H1 (cell line): ENCODE results near the gene PPP4R1. TPM values are rescaled to one million over a fixed set of nuclear protein-coding genes. Genes with fewer than 3 reads are reported as not detected.

Source experiments
- CTCF ChIA-PET: fragments of 300-600 bp; sonication (Branson Sonifier 250); formaldehyde crosslinking; loops from one replicate; lab custom pipeline; 2021; ENCODE audit not compliant: partially characterized antibody; lab: Charles Lee
- POLR2A ChIA-PET: fragments of 300-600 bp; sonication (Branson Sonifier 250); formaldehyde crosslinking; loops from one replicate; lab custom pipeline; 2021; ENCODE audit warnings: inconsistent platforms; ENCODE audit not compliant: partially characterized antibody; lab: Charles Lee
- DNase-seq, 2 experiments: peaks; one replicate each; pipeline versions ENCODE4 v3.0.0 to v3.0.0-alpha.2; 2010 to 2022; ENCODE audit warnings: low spot score in 2 of 2, low read depth in 1 of 2, mixed read lengths in 1 of 2
- FAIRE-seq: peaks from 2 replicates; lab custom pipeline; 2011; peaks lifted over from hg19 to GRCh38; lab: Jason Lieb, UNC
- H2AFZ ChIP-seq: 2 replicates; pipeline ENCODE4 v1.8.1; 2012; ENCODE audit warnings: low read length, inconsistent platforms
- H2AK5ac ChIP-seq: 2 replicates; pipeline ENCODE4 v1.6.1; 2013; ENCODE audit warnings: low read depth, low read length
- H2BK120ac ChIP-seq: replicated peaks from 2 replicates; pipeline ENCODE3; 2013; ENCODE audit warnings: low read depth, low read length, inconsistent platforms
- H2BK12ac ChIP-seq: 2 replicates; pipeline ENCODE4 v1.6.1; 2013; ENCODE audit warnings: low read depth, low read length
- H2BK15ac ChIP-seq: 2 replicates; pipeline ENCODE4 v1.6.1; 2013; ENCODE audit warnings: low read length
- H2BK20ac ChIP-seq: 2 replicates; pipeline ENCODE4 v1.6.1; 2013; ENCODE audit warnings: low read length
- H2BK5ac ChIP-seq: 2 replicates; pipeline ENCODE4 v1.6.1; 2013; ENCODE audit warnings: low read depth, low read length
- H3K14ac ChIP-seq: 2 replicates; pipeline ENCODE4 v1.6.1; 2013; ENCODE audit warnings: inconsistent platforms; ENCODE audit not compliant: insufficient read length
- H3K18ac ChIP-seq: 2 replicates; pipeline ENCODE4 v1.6.1; 2013; ENCODE audit warnings: low read length; ENCODE audit errors: extremely low read depth
- H3K23ac ChIP-seq: 2 replicates; pipeline ENCODE4 v1.6.1; 2013; ENCODE audit warnings: inconsistent platforms; ENCODE audit not compliant: insufficient read length
- H3K23me2 ChIP-seq: 2 replicates; pipeline ENCODE4 v1.6.1; 2013; ENCODE audit warnings: low read depth, low read length
- H3K27ac ChIP-seq: 2 replicates; pipeline ENCODE4 v1.6.1; 2011; ENCODE audit warnings: low read depth, low read length, inconsistent platforms
- H3K27me3 ChIP-seq, 4 experiments: replicated peaks in 1 of 4; 1 replicate in 1 of 4; 2 replicates in 3 of 4; pipeline versions ENCODE4 v1.6.1 to v1.8.1; 2011 to 2013; ENCODE audit warnings: low read length in 3 of 4, mild to moderate bottlenecking in 3 of 4, inconsistent platforms in 2 of 4, mixed read lengths in 2 of 4, moderate library complexity in 1 of 4; ENCODE audit not compliant: control insufficient read depth in 3 of 4, insufficient read depth in 3 of 4; ENCODE audit errors: extremely low read depth in 1 of 4
- H3K36me3 ChIP-seq, 4 experiments: 2 replicates each; pipeline versions ENCODE4 v1.6.1 to v1.8.1; 2011 to 2013; ENCODE audit warnings: mild to moderate bottlenecking in 4 of 4, low read length in 3 of 4, moderate library complexity in 2 of 4, control low read depth in 1 of 4, inconsistent platforms in 1 of 4; ENCODE audit not compliant: insufficient read depth in 4 of 4, control insufficient read depth in 2 of 4
- H3K4ac ChIP-seq: replicated peaks from 2 replicates; pipeline ENCODE3; 2013; ENCODE audit warnings: low read length, low read depth, mixed read lengths, inconsistent platforms; ENCODE audit not compliant: insufficient read length
- H3K4me1 ChIP-seq, 4 experiments: replicated peaks in 1 of 4; 1 replicate in 1 of 4; 2 replicates in 3 of 4; pipeline versions ENCODE4 v1.6.1 to v1.8.1; 2011 to 2013; ENCODE audit warnings: low read length in 3 of 4, inconsistent platforms in 2 of 4, mixed read lengths in 1 of 4; ENCODE audit not compliant: insufficient read depth in 4 of 4, control insufficient read depth in 3 of 4
- H3K4me2 ChIP-seq, 2 experiments: 2 replicates each; pipeline versions ENCODE4 v1.6.1 to v1.8.1; 2011 to 2013; ENCODE audit warnings: low read depth in 2 of 2, low read length in 2 of 2, control low read depth in 1 of 2, inconsistent platforms in 1 of 2, mild to moderate bottlenecking in 1 of 2; ENCODE audit not compliant: insufficient read depth in 1 of 2
- H3K4me3 ChIP-seq, 4 experiments: fragments of 200-600, 300-600 bp in 1 of 4; sonication (generic), shearing (Covaris generic), sonication (Bioruptor Twin) in 1 of 4; 2 replicates each; pipeline versions ENCODE4 v1.5.1 to v1.8.1; 2011 to 2016; ENCODE audit warnings: low read length in 4 of 4, low read depth in 3 of 4, control low read depth in 2 of 4, inconsistent platforms in 2 of 4, mild to moderate bottlenecking in 2 of 4, mixed read lengths in 1 of 4, moderate library complexity in 1 of 4; ENCODE audit not compliant: insufficient read depth in 2 of 4; ENCODE audit errors: extremely low read depth in 1 of 4
- H3K56ac ChIP-seq: replicated peaks from 2 replicates; pipeline ENCODE3; 2013; ENCODE audit warnings: low read depth, mild to moderate bottlenecking, mixed read lengths, low read length, inconsistent platforms; ENCODE audit not compliant: insufficient read length
- H3K79me1 ChIP-seq: 2 replicates; pipeline ENCODE4 v1.6.1; 2013; ENCODE audit warnings: low read depth, low read length, control low read depth
- H3K79me2 ChIP-seq, 2 experiments: 2 replicates each; pipeline versions ENCODE4 v1.6.1 to v1.8.1; 2012 to 2013; ENCODE audit warnings: low read length in 2 of 2, mild to moderate bottlenecking in 2 of 2, inconsistent platforms in 1 of 2; ENCODE audit not compliant: insufficient read depth in 2 of 2, control insufficient read depth in 1 of 2
- H3K9ac ChIP-seq, 4 experiments: replicated peaks in 1 of 4; 1 replicate in 1 of 4; 2 replicates in 3 of 4; pipeline versions ENCODE4 v1.6.1 to v1.8.1; 2011 to 2013; ENCODE audit warnings: low read depth in 3 of 4, low read length in 3 of 4, control low read depth in 2 of 4, mild to moderate bottlenecking in 2 of 4, moderate library complexity in 2 of 4, inconsistent platforms in 1 of 4; ENCODE audit errors: extremely low read depth in 1 of 4
- H3K9me3 ChIP-seq, 2 experiments: 2 replicates each; pipeline versions ENCODE4 v1.6.1 to v1.8.1; 2012 to 2013; ENCODE audit warnings: mild to moderate bottlenecking in 2 of 2, moderate library complexity in 2 of 2, control low read depth in 1 of 2, inconsistent platforms in 1 of 2, low read depth in 1 of 2, low read length in 1 of 2, mixed read lengths in 1 of 2; ENCODE audit not compliant: insufficient read depth in 2 of 2
- H4K20me1 ChIP-seq, 2 experiments: replicated peaks in 1 of 2; 2 replicates each; pipeline versions ENCODE3 to v1.8.1; 2011 to 2013; ENCODE audit warnings: inconsistent platforms in 2 of 2, low read length in 2 of 2, mild to moderate bottlenecking in 1 of 2; ENCODE audit not compliant: insufficient read depth in 2 of 2, control insufficient read depth in 1 of 2
- H4K5ac ChIP-seq: 2 replicates; pipeline ENCODE4 v1.6.1; 2013; ENCODE audit warnings: low read length, low read depth, mixed read lengths, inconsistent platforms; ENCODE audit not compliant: insufficient read length
- H4K8ac ChIP-seq: 2 replicates; pipeline ENCODE4 v1.8.0; 2013; ENCODE audit warnings: mild to moderate bottlenecking, moderate library complexity, low read length, inconsistent platforms; ENCODE audit not compliant: insufficient read depth; ENCODE audit errors: extremely low read depth
- H4K91ac ChIP-seq: replicated peaks from 2 replicates; pipeline ENCODE3; 2013; ENCODE audit warnings: low read length, mixed read lengths, inconsistent platforms; ENCODE audit not compliant: insufficient read length
- BACH1 ChIP-seq: IDR thresholded peaks from 2 replicates; pipeline ENCODE4 v1.6.1; 2012; ENCODE audit warnings: low read length, improper control_type of control experiment
- EGR1 ChIP-seq: IDR thresholded peaks from 2 replicates; pipeline ENCODE4 v1.6.1; 2011; ENCODE audit warnings: low read depth, low read length, borderline replicate concordance
- TCF12 ChIP-seq: IDR thresholded peaks from 2 replicates; pipeline ENCODE4 v1.6.1; 2011; ENCODE audit warnings: low read depth, mild to moderate bottlenecking, low read length
- WGBS, 2 experiments: shearing (Covaris generic) in 1 of 2; methylation state at CpG; one replicate each; pipeline versions ENCODE4 v1.1.6 to v1.1.7; 2013 to 2015; ENCODE audit warnings: low lambda C conversion rate in 2 of 2, mixed read lengths in 2 of 2, inconsistent platforms in 1 of 2, low coverage in 1 of 2, missing lambda C conversion rate in 1 of 2; ENCODE audit not compliant: insufficient replicate concordance in 2 of 2, insufficient coverage in 1 of 2, insufficient read length in 1 of 2; ENCODE audit errors: extremely low coverage in 1 of 2, missing lambda C conversion rate in 1 of 2; 5-methylcytosine and 5-hydroxymethylcytosine counted together
- long read RNA-seq, 2 experiments: library from RNA in 1 of 2; library from capped mRNA in 1 of 2; stranded (forward); transcript quantifications; one replicate each; pipeline ENCODE4 v2.0.0, GENCODE V29; 2021; ENCODE audit warnings: inconsistent platforms in 1 of 2
- polyA minus RNA-seq, 3 experiments: library from RNA; depleted of rRNA, polyadenylated mRNA; stranded (reverse); fragments of >200 nt; gene quantifications; 1 replicate in 2 of 3; 2 replicates in 1 of 3; pipeline ENCODE4 v1.2.3, GENCODE V29; 2011
- polyA plus RNA-seq, 7 experiments: library from polyadenylated mRNA; depleted of rRNA in 3 of 7; stranded (reverse) in 5 of 7; unstranded in 2 of 7; fragments of >200 nt in 5 of 7; fragments of 200-250 nt in 2 of 7; gene quantifications; 1 replicate in 5 of 7; 2 replicates in 1 of 7; 4 replicates in 1 of 7; pipeline versions ENCODE4 v1.2.1 to v1.2.3, GENCODE V29; 2011 to 2013; ENCODE audit warnings: missing spikeins in 2 of 7, mixed read lengths in 2 of 7
- total RNA-seq: library from RNA; stranded (reverse); fragmentation: NEBNext Ultra II Directional; extraction: Animal tissue kit (Norgen Biotek cat#: 25700); gene quantifications from 2 replicates; pipeline ENCODE4 v1.2.1, GENCODE V29; 2021

PPP4R1 gene, protein sequence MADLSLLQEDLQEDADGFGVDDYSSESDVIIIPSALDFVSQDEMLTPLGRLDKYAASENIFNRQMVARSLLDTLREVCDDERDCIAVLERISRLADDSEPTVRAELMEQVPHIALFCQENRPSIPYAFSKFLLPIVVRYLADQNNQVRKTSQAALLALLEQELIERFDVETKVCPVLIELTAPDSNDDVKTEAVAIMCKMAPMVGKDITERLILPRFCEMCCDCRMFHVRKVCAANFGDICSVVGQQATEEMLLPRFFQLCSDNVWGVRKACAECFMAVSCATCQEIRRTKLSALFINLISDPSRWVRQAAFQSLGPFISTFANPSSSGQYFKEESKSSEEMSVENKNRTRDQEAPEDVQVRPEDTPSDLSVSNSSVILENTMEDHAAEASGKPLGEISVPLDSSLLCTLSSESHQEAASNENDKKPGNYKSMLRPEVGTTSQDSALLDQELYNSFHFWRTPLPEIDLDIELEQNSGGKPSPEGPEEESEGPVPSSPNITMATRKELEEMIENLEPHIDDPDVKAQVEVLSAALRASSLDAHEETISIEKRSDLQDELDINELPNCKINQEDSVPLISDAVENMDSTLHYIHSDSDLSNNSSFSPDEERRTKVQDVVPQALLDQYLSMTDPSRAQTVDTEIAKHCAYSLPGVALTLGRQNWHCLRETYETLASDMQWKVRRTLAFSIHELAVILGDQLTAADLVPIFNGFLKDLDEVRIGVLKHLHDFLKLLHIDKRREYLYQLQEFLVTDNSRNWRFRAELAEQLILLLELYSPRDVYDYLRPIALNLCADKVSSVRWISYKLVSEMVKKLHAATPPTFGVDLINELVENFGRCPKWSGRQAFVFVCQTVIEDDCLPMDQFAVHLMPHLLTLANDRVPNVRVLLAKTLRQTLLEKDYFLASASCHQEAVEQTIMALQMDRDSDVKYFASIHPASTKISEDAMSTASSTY
- total RNA-seq (96.1 and 108 TPM in 2 replicates), polyA plus RNA-seq (2011; rRNA removed) (59.6 and 67.4 TPM in 2 replicates), polyA minus RNA-seq (2011; rRNA and poly(A)+ RNA removed) (186 and 237 TPM in 2 replicates)
- polyA plus RNA-seq (2011; cell fraction: cytosol; rRNA removed), result 76.0 TPM
- polyA plus RNA-seq (2011; cell fraction: nucleus; rRNA removed), result 152 TPM
- polyA plus RNA-seq (2012, experiment 1 of 2), result 54.4 to 75.8 TPM (median 62.2 TPM) in 4 replicates
- polyA plus RNA-seq (2012, experiment 2 of 2), result 9.7 TPM
- polyA plus RNA-seq (2013, experiment 1 of 2), result 66.9 TPM
- polyA plus RNA-seq (2013, experiment 2 of 2), result 63.2 TPM
- 55.3 TPM for polyA minus RNA-seq (2011; cell fraction: cytosol; rRNA and poly(A)+ RNA removed)
- polyA minus RNA-seq (2011; cell fraction: nucleus; rRNA and poly(A)+ RNA removed), result 133 TPM
- long read RNA-seq, experiment 1, partial matches to known transcripts, result 32 of 59 reads
- long read RNA-seq, experiment 1, other reads (novel, unspliced or antisense), result 23 of 59 reads
- long read RNA-seq, experiment 2, partial matches to known transcripts, result 1 of 6 reads
- long read RNA-seq, experiment 2, other reads (novel, unspliced or antisense), result 4 of 6 reads

DNA sequence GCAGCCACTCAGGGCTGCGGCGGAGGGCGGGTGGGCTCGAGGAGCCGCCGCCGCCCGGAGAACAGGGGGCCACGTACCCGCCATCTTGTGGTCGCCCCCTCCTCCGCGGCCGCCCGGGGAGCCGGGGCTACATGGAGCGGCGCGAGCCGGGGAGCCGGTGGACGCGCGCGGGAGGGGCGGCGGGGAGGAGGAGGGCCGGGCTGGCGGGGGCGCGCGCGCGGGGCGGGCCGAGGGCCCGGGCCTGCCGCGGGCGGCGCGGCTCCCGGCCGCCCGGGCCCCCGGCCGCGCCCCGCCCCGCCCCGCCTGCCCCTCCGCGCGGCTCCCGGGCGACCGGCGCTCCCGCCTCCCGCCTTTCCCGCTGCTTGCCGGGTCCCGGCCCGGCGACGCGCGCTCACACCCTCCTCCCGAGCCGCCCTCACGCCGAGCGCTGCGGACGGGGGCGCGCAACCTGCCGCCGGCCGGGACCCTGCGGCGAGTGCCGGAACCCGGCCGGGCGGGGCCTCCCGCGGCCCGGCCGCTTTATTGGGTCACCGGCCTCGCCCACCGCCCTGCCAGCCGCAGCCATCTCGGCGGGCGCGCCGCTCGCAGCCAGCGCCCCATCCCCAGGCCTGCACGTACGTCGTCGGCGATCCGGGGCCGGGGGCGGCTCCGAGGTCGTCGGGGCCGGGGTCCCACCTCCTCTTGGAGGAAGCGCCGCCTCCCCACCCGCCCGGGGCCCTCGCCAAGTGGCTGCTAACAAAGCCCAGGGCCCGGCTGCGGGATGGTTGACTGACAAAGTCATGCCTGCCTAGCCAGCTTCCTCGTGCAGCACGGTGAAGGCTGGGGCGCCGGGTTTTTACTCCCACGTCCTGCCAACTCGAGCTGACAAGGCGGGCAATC lies at the start of gene PPP4R1:
TSS of gene PPP4R1 (minus strand) at position 159 of the 879 bp plus-strand sequence. CDS start at position 84, 75 bp downstream.
- WGBS, 2 experiments, result 1% methylated on average over 28 of the region's 127 CpGs; no CpG with 5 or more reads in 1 of the 2 experiments
- H3K27ac ChIP-seq, result peak within 1 kb of the TSS; percentile 73
- peak within 1 kb of the TSS; percentile 68 to 92 (median 82) for H3K4me3 ChIP-seq
- H3K23ac ChIP-seq, result no peak within 1 kb of the TSS
- peak within 1 kb of the TSS; percentile 56 for H3K56ac ChIP-seq
- FAIRE-seq, result no peak
- no peak within 1 kb of the TSS for H3K4ac ChIP-seq
- H2BK120ac ChIP-seq, result peak within 1 kb of the TSS; percentile 2
- no peaks in the 10 kb centered on the region; the same call in 1 of the 2 replicates for H3K23me2 ChIP-seq
- peak within 1 kb of the TSS; percentile 20; the same call in 1 of the 2 replicates for H2AK5ac ChIP-seq
- peaks cover 10 to 40% of the 10 kb centered on the region in 2 experiments for H3K79me2 ChIP-seq
- H3K4me1 ChIP-seq, result peaks cover 4 to 13% (median 5%) of the 10 kb centered on the region in 4 experiments; a peak in 6 of 7 replicates
- no peak within 1 kb of the TSS for H2BK20ac ChIP-seq
- no peak within 1 kb of the TSS for H3K14ac ChIP-seq
- ChIA-PET POLR2A (interaction anchor here (0.8 to 1.7 kb wide), 7 partner anchors 13 to 300 kb away, joined by 3 to 7 read pairs (median 3); no protein-coding TSS in a partner anchor), CTCF (interaction anchor here (0.6 to 1.5 kb wide), 5 partner anchors 11 to 55 kb away, joined by 3 to 8 read pairs (median 3); no protein-coding TSS in a partner anchor)
- peak within 1 kb of the TSS; percentile 91 for H4K8ac ChIP-seq
- H3K9me3 ChIP-seq, result no peaks in the 10 kb centered on the region
- H3K79me1 ChIP-seq, result no peaks in the 10 kb centered on the region; the same call in 1 of the 2 replicates
- H3K27me3 ChIP-seq, result no peaks in the 10 kb centered on the region
- peak within 1 kb of the TSS; percentile 12 for H4K91ac ChIP-seq
- H2BK5ac ChIP-seq, result peak within 1 kb of the TSS; percentile 79; the same call in 1 of the 2 replicates
- H3K9ac ChIP-seq, result peak within 1 kb of the TSS; percentile 72 to 88 (median 77)
- peak within 1 kb of the TSS; percentile 44 for H4K5ac ChIP-seq
- H3K36me3 ChIP-seq, result peaks cover 0 to 8% (median 3%) of the 10 kb centered on the region in 4 experiments; a peak in 3 of 8 replicates
- H2BK15ac ChIP-seq, result peak within 1 kb of the TSS; percentile 89; the same call in 1 of the 2 replicates
- no peaks in the 10 kb centered on the region for H4K20me1 ChIP-seq
- 0 out of 2 replicates have a peak within 1 kb of the TSS, but pooled peaks have one; percentile 23 for H2AFZ ChIP-seq
- H3K4me2 ChIP-seq, result peak within 1 kb of the TSS; percentile 70 to 76
- peak within 1 kb of the TSS; percentile 75; the same call in 1 of the 2 replicates for H2BK12ac ChIP-seq
- DNase-seq, result peak; percentile 53 to 88
- H3K18ac ChIP-seq, result peak within 1 kb of the TSS; percentile 26
- no peak for TF ChIP-seq BACH1
- no peak for TF ChIP-seq TCF12
- no peak for TF ChIP-seq EGR1
